ENCODE data around the gene OLIG2. TPM values are rescaled to one million over a fixed set of nuclear protein-coding genes. Genes with fewer than 3 reads are reported as not detected.
A peak's percentile ranks its signal among the peaks of the same experiment; 100 is the strongest.

OLIG2 gene
- total RNA-seq, 1 donor, result not detected

DNA sequence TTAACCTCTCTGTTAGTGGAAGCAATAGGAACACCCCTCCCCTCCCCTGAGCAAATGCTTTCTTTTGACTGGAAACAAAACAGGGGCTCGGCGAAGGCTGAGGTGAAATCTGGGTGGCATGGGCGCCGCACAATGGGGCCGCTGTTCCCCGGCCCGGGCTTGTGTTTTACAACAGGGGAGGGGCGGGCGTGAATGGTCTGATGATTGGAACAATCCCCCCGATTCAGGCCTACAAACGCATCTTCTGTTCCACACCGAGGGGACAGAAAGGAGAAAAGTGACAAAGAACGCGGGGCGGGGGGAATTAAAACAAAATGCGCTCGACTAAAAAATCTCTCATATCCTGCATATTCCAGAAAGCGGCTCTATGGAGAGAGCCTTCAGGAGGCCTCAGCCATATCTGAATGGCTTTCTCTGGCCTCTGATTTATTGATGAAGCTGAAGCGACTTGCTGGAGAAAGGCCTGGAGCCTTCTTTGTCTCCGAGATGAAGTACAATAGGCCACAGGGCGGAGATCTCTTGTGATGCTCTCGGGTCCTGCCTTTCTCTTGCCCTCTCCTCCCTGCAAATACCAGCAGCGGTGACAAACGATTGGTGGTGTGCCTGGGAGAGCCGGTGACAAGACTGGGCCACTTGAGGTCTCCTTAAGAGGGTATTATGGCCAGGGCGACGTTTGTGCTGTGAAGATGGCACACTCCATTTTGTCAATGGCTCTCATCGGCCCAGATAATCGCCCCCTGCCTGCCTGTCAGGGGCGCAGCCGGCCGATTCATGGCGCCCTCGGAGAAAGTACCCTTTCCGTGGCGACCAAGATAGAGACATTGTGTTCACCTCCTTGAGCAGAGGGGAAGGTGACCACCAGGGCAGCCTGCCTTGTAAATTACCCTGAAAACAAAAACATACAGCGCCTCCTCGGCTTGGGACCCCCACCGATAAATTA is 47.1 kb upstream of the OLIG2 start:
- TF ChIP-seq, protein P1, sequence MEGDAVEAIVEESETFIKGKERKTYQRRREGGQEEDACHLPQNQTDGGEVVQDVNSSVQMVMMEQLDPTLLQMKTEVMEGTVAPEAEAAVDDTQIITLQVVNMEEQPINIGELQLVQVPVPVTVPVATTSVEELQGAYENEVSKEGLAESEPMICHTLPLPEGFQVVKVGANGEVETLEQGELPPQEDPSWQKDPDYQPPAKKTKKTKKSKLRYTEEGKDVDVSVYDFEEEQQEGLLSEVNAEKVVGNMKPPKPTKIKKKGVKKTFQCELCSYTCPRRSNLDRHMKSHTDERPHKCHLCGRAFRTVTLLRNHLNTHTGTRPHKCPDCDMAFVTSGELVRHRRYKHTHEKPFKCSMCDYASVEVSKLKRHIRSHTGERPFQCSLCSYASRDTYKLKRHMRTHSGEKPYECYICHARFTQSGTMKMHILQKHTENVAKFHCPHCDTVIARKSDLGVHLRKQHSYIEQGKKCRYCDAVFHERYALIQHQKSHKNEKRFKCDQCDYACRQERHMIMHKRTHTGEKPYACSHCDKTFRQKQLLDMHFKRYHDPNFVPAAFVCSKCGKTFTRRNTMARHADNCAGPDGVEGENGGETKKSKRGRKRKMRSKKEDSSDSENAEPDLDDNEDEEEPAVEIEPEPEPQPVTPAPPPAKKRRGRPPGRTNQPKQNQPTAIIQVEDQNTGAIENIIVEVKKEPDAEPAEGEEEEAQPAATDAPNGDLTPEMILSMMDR (IDR thresholded peaks at IDR 0.05; ENCODE audit: extremely low read depth, low read depth, low read length), result no peak
- Histone ChIP-seq H3K79me2 (ENCODE audit: insufficient read depth, low read length) (no peaks in the 10 kb centered on the region), H2AFZ (ENCODE audit: low read length) (no peak overlapping the region), H4K20me1 (ENCODE audit: insufficient read depth, low read length) (no peaks in the 10 kb centered on the region), H3K36me3 (ENCODE audit: insufficient read depth, low read length) (no peaks in the 10 kb centered on the region), H3K4me1 (ENCODE audit: insufficient read depth, low read length) (no peaks in the 10 kb centered on the region), H3K27ac (ENCODE audit: low read depth, low read length) (no peak overlapping the region), H3K4me2 (ENCODE audit: insufficient read depth, low read length) (no peak overlapping the region), H3K27me3 (ENCODE audit: insufficient read depth, low read length) (peaks cover 22% of the 10 kb centered on the region), H3K4me3 (ENCODE audit: insufficient read depth, low read length) (no peak overlapping the region), H3K9me3 (ENCODE audit: low read depth, low read length) (no peaks in the 10 kb centered on the region)
- DNase-seq (ENCODE audit: insufficient read length, low spot score, missing footprints), result peak; percentile 42

DNA sequence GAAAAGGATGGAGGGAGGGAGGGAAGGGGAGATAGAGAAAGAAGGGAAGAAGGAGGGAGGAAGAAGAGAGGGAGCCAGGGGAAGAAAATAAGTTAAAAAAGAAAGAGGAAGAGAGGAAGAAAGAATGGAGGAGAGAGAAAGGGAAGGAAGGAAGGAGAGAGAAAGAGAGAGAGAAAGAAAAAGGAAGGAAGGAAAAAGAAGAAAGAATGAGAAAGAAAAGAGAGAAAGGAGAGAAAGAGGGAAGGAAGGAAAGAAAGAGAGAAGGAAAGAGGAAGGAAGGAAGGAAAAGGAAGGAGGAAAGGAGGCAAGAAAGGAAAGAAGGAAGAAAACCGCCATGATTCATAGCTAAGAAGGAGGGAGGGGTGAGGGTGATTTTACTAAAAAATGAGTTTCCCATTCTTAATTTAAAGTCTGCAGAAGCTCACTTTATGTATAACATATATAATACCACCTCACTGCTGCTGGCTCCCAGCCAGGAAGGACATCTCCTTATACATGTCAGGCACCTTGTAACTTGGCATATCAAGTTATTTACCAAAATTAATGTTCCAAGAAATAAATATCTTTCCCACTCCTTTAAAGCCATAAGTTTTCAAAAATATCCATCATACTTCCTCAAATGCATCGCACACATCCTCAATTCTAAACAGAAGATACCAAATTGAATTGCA is 46.0 kb upstream of the OLIG2 start:
- H3K27me3 ChIP-seq (ENCODE audit: insufficient read depth, low read length), result peaks cover 25% of the 10 kb centered on the region
- H2AFZ ChIP-seq (ENCODE audit: low read length), result no peak overlapping the region
- no peaks in the 10 kb centered on the region for H3K9me3 ChIP-seq (ENCODE audit: low read depth, low read length)
- no peaks in the 10 kb centered on the region for H4K20me1 ChIP-seq (ENCODE audit: insufficient read depth, low read length)
- H3K4me3 ChIP-seq (ENCODE audit: insufficient read depth, low read length), result no peak overlapping the region
- H3K4me1 ChIP-seq (ENCODE audit: insufficient read depth, low read length), result no peaks in the 10 kb centered on the region
- H3K79me2 ChIP-seq (ENCODE audit: insufficient read depth, low read length), result no peaks in the 10 kb centered on the region
- no peak overlapping the region for H3K27ac ChIP-seq (ENCODE audit: low read depth, low read length)
- TF ChIP-seq, protein P1 (IDR thresholded peaks at IDR 0.05; ENCODE audit: extremely low read depth, low read depth, low read length), result no peak
- no peak overlapping the region for H3K4me2 ChIP-seq (ENCODE audit: insufficient read depth, low read length)
- H3K36me3 ChIP-seq (ENCODE audit: insufficient read depth, low read length), result no peaks in the 10 kb centered on the region
- DNase-seq (ENCODE audit: insufficient read length, low spot score, missing footprints), result peak; percentile 2

DNA sequence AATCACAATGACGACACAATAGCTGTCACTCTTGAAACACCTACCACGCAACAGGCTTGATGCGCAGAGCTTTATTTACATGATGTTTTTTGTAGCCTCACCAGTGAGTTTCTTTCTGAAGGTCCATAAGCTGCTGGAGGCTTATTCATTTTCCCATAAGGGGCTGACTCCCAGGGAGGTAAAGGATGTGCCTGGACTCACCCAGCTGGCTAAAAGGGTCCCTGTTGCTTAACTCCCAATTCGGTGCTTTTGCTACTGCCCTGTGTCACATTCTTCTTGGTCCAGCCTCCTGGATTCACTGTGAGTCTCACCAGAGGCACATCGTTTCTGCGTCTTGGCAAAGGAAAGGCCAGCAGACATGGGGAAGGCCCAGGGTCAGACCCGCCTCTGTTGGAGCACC is 44.6 kb upstream of the OLIG2 start:
- Histone ChIP-seq H3K36me3 (ENCODE audit: insufficient read depth, low read length) (no peaks in the 10 kb centered on the region), H4K20me1 (ENCODE audit: insufficient read depth, low read length) (no peaks in the 10 kb centered on the region), H3K27me3 (ENCODE audit: insufficient read depth, low read length) (peaks cover 28% of the 10 kb centered on the region), H3K4me3 (ENCODE audit: insufficient read depth, low read length) (no peak overlapping the region), H3K4me2 (ENCODE audit: insufficient read depth, low read length) (no peak overlapping the region), H3K4me1 (ENCODE audit: insufficient read depth, low read length) (no peaks in the 10 kb centered on the region), H2AFZ (ENCODE audit: low read length) (no peak overlapping the region), H3K9me3 (ENCODE audit: low read depth, low read length) (no peaks in the 10 kb centered on the region), H3K79me2 (ENCODE audit: insufficient read depth, low read length) (no peaks in the 10 kb centered on the region), H3K27ac (ENCODE audit: low read depth, low read length) (no peak overlapping the region)
- no peak for DNase-seq (ENCODE audit: insufficient read length, low spot score, missing footprints)
- TF ChIP-seq, protein P1 (IDR thresholded peaks at IDR 0.05; ENCODE audit: extremely low read depth, low read depth, low read length), result no peak

DNA sequence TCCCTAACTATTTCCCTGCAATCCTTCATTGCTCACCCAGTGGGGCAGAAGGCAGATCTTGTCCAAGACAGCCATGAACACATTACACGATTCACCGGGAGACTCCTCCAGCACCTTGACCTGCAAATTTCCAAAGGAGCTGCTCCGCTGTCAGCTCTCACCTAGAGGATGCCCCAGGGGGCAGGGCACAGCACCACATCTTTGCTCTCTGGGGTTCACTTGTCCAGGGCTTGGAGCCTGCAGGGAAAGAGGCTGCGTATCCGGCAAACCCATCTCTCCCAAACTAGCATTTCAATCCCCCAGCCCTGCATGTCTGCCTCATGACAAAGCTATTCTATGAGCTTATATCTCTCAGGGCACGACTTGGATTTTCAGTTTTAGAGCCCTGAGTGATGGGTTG is 35.1 kb upstream of the OLIG2 start:
- Histone ChIP-seq H3K9me3 (ENCODE audit: low read depth, low read length) (no peaks in the 10 kb centered on the region), H4K20me1 (ENCODE audit: insufficient read depth, low read length) (no peaks in the 10 kb centered on the region), H3K36me3 (ENCODE audit: insufficient read depth, low read length) (no peaks in the 10 kb centered on the region), H2AFZ (ENCODE audit: low read length) (no peak overlapping the region), H3K79me2 (ENCODE audit: insufficient read depth, low read length) (no peaks in the 10 kb centered on the region), H3K27ac (ENCODE audit: low read depth, low read length) (no peak overlapping the region), H3K4me2 (ENCODE audit: insufficient read depth, low read length) (no peak overlapping the region), H3K27me3 (ENCODE audit: insufficient read depth, low read length) (peaks cover 45% of the 10 kb centered on the region), H3K4me3 (ENCODE audit: insufficient read depth, low read length) (no peak overlapping the region), H3K4me1 (ENCODE audit: insufficient read depth, low read length) (no peaks in the 10 kb centered on the region)
- no peak for DNase-seq (ENCODE audit: insufficient read length, low spot score, missing footprints)
- TF ChIP-seq, protein P1 (IDR thresholded peaks at IDR 0.05; ENCODE audit: extremely low read depth, low read depth, low read length), result no peak
